ENCODE measurements around the gene CDH8. TPM values are rescaled to one million over a fixed set of nuclear protein-coding genes. Genes with fewer than 3 reads are reported as not detected.

Gene CDH8
- total RNA-seq, 1 experiment from 2014 or later = 2.5 TPM

- H3K4me3 ChIP-seq (replicated peaks in 1 of 2; ENCODE audit: low read depth in 1 of 2, low read length in 2 of 2) = no peak overlapping the region
- intact Hi-C loops (cut with micrococcal nuclease) = no loop called here
- no peaks in the 10 kb centered on the region for H3K9me2 ChIP-seq (ENCODE audit: insufficient read depth)
- H3K36me3 ChIP-seq (ENCODE audit: control insufficient read depth in 1 of 2, insufficient read depth in 2 of 2, low read length in 2 of 2) = no peaks in the 10 kb centered on the region
- ATAC-seq (no peak), DNase-seq (ENCODE audit: low read depth, low spot score) (no peak)
- H3K4me1 ChIP-seq (ENCODE audit: control insufficient read depth in 1 of 2, insufficient read depth in 2 of 2, low read length in 2 of 2) = no peaks in the 10 kb centered on the region
- POLR2A ChIA-PET = no interaction called here
- H2AFZ ChIP-seq (ENCODE audit: low read depth, low read length, poor library complexity, severe bottlenecking) = no peak overlapping the region
- CTCF ChIA-PET = no interaction called here
- no peak overlapping the region for H3K9ac ChIP-seq (ENCODE audit: low read length)
- no peak overlapping the region for H3K27ac ChIP-seq (ENCODE audit: low read depth, low read length)
- no peaks in the 10 kb centered on the region for H4K20me1 ChIP-seq (ENCODE audit: insufficient read depth)
- H3K27me3 ChIP-seq (ENCODE audit: insufficient read depth, low read length) = no peaks in the 10 kb centered on the region
- H3K9me3 ChIP-seq (ENCODE audit: control insufficient read depth in 1 of 2, insufficient read depth in 1 of 2, low read depth in 1 of 2, low read length in 2 of 2) = peaks cover 7 to 9% of the 10 kb centered on the region in 2 experiments; a peak in 2 of 4 replicates
- RAD21 ChIA-PET (ENCODE audit: low non-redundant PET in 1 of 2, low total read pairs in 2 of 2, uncharacterized antibody in 2 of 2, unreplicated experiment in 2 of 2) = no interaction called here
- no TSS peak for BruUV-seq (replicated peaks)
- H3K79me2 ChIP-seq (ENCODE audit: insufficient read depth, low read length) = no peaks in the 10 kb centered on the region
- H3K4me2 ChIP-seq (ENCODE audit: low read length) = no peak overlapping the region
- TF ChIP-seq FOSL1 (IDR thresholded peaks at IDR 0.05; ENCODE audit: low read depth) (no peak), MAX (IDR thresholded peaks at IDR 0.05) (no peak), SRF (IDR thresholded peaks at IDR 0.05; ENCODE audit: low read depth) (no peak), CEBPB (IDR thresholded peaks at IDR 0.05; ENCODE audit: low read depth) (no peak), TCF7L2 (IDR thresholded peaks at IDR 0.05; ENCODE audit: borderline replicate concordance, extremely low read depth, insufficient read depth, insufficient read length) (no peak), SP1 (IDR thresholded peaks at IDR 0.05; ENCODE audit: low read depth) (no peak), YY1 (IDR thresholded peaks at IDR 0.05; ENCODE audit: extremely low read depth, insufficient replicate concordance, low read depth, low read length) (no peak)
- TF ChIP-seq, protein P1, sequence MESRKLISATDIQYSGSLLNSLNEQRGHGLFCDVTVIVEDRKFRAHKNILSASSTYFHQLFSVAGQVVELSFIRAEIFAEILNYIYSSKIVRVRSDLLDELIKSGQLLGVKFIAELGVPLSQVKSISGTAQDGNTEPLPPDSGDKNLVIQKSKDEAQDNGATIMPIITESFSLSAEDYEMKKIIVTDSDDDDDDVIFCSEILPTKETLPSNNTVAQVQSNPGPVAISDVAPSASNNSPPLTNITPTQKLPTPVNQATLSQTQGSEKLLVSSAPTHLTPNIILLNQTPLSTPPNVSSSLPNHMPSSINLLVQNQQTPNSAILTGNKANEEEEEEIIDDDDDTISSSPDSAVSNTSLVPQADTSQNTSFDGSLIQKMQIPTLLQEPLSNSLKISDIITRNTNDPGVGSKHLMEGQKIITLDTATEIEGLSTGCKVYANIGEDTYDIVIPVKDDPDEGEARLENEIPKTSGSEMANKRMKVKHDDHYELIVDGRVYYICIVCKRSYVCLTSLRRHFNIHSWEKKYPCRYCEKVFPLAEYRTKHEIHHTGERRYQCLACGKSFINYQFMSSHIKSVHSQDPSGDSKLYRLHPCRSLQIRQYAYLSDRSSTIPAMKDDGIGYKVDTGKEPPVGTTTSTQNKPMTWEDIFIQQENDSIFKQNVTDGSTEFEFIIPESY (IDR thresholded peaks at IDR 0.05; ENCODE audit: extremely low read depth, insufficient replicate concordance, low read length) = no peak
- TF ChIP-seq, protein P2, sequence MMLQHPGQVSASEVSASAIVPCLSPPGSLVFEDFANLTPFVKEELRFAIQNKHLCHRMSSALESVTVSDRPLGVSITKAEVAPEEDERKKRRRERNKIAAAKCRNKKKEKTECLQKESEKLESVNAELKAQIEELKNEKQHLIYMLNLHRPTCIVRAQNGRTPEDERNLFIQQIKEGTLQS (IDR thresholded peaks at IDR 0.05) = no peak
Measured at GRCh38 chr16:61792194-61792909, 243.9 kb downstream of the CDH8 start.
